Choroid plexus epithelial cell (primary cell): ENCODE measurements around the gene RAB3B.

Source experiments
- DNase-seq: peaks from one replicate; pipeline ENCODE4 v3.0.0-alpha.2; 2010; ENCODE audit warnings: low read depth
- H3K4me3 ChIP-seq: 2 replicates; pipeline ENCODE4 v1.5.1; 2011; ENCODE audit warnings: low read depth, mild to moderate bottlenecking, control low read depth, low read length, moderate library complexity
- CTCF ChIP-seq: conservative IDR thresholded peaks from 2 replicates; pipeline ENCODE4 v1.5.1; 2011; ENCODE audit warnings: low read depth, mild to moderate bottlenecking, control low read depth, inconsistent platforms, low read length, moderate library complexity

RAB3B gene

DNA sequence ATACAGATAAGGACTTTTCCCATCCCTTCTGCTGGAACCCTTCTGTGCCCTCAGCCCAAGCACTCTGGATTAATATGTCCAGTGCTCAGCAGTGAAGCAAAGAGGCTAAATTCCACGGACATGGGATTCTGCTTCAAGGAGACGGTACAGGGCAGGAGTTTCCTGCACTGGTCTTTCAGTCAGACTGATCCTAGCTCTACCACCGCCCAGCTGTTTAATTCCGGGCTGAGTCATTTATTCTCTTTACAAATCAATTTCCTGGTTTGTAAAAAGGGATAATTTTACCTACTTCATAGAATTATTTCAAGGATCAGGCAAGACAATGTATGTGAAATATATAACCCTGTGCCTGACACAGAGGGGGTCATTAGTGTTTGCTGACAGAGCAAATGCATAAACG is 70.4 kb downstream of the RAB3B start:
- DNase-seq, result no peak
- TF ChIP-seq CTCF, result no peak
- H3K4me3 ChIP-seq, result no peak overlapping the region

DNA sequence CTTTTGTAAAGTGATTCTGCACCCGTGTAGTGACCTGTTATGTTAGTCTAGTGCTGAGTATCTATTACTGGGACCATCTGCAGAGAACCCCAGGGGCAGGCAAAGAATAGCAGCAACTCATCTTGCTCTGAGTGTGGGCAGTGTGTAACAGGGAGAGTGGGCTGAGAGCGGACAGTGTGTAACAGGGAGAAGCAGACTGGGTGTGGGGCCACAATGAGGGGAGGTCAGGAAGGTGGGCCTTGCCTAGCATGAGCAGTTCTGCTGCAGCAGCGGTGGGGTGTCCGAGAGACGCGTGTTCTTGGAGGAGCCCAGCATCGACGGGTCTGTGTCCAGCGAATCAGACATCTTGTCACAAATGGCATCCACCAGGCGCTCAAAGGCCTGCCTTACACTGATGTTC is 70.8 kb downstream of the RAB3B start:
- no peak overlapping the region for H3K4me3 ChIP-seq
- no peak for DNase-seq
- no peak for TF ChIP-seq CTCF

GRCh38 chr1:51916587-51917405 is 73.7 kb downstream of the RAB3B start:
- no peak for DNase-seq
- H3K4me3 ChIP-seq, result no peak overlapping the region
- no peak for TF ChIP-seq CTCF

DNA sequence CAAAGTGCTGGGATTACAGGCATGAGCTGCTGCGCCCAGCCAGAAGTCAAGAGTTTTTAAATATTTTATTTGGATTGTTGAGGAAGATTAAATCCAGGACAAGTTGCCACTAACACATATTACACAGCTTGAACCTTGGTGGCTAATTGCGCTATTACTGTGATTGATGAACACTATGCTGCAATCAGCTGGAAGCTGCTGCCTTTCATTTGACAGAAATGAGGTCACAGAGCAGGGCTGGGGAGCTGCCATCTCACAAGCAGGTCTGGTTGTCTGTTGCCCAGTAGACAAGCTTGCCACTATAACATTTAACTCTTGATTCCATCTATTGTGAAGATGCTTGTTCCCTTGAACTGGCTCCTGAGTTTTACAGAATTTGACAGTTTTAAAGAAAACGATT is 74.5 kb downstream of the RAB3B start:
- DNase-seq, result no peak
- no peak overlapping the region for H3K4me3 ChIP-seq
- no peak for TF ChIP-seq CTCF

DNA sequence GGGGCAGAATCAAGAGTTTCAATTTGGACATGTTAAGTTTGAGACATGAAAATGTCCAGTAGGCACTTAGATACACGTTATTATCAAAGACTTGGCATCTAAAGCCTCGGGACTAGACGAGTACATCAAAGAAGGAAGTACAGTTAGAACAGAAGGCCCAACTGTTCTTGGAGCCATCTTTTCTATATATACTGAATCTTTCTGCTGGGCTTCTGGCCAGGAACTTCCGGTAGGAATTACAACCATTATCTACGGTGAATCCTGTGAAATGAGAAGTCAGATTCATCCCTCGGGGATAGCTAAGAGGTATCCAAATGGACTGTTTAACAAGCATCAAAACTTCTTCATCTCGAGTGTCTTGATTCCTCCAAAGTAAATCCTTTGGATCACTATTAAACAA is 77.6 kb downstream of the RAB3B start:
- no peak overlapping the region for H3K4me3 ChIP-seq
- DNase-seq, result no peak
- no peak for TF ChIP-seq CTCF

DNA sequence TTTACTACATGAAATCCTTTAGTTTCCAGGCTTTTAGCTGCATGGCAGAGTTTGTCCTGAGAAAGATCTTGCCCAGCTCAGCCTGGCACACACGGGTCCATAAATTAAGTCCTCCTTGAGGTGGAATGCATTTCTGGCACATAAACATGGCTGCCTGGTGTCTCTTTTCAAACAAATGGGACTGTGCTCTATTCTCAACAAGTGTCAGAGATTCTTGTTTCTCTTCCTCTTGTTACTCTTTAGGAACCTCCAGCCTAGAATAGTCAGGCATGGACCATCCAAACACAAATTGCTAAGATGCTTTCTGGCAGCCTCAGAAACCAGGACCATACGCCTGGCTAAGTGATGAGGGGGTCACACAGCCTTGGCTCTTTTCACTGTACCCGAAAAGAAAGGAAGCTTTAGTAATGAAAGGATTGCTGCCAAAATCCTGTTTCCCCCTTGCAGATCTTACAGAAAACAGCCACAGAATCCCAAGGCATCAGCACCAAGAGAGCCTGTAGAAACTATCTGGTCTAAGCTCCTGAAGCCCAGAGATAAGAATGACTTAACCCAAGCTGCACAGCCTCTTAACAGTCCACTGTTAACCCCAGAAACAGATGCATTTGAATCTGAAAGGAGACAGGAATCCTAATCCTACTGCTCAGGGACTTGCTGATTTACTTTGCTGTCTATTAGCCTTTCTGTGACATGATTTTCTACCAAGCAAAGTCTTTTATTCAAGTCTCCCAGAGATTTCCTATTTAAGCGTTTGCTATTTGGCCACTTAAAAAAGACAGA is 80.1 kb downstream of the RAB3B start:
- no peak for TF ChIP-seq CTCF
- H3K4me3 ChIP-seq, result no peak overlapping the region
- DNase-seq, result no peak
